ENCODE results near the gene CPNE4. TPM values are rescaled to one million over a fixed set of nuclear protein-coding genes. Genes with fewer than 3 reads are reported as not detected.
"Not testable (repeated sequence)": the region's sequence is repeated elsewhere in the genome, so short reads cannot be mapped to it uniquely, and the experiment has no call there.

The CPNE4 gene
- total RNA-seq, 1 donor from 2014 or later, result not detected

GRCh38 chr3:131898346-131898745 is 136.5 kb downstream of the CPNE4 start:
- H3K36me3 ChIP-seq (ENCODE audit: control insufficient read depth in 3 of 3, insufficient read depth in 3 of 3, low read length in 3 of 3), result no peaks in the 10 kb centered on the region
- H3K27ac ChIP-seq (ENCODE audit: low read depth, low read length), result no peak overlapping the region
- H3K27me3 ChIP-seq (ENCODE audit: control insufficient read depth in 3 of 3, insufficient read depth in 3 of 3, low read length in 3 of 3), result no peaks in the 10 kb centered on the region
- H3K4me1 ChIP-seq (ENCODE audit: control insufficient read depth in 3 of 3, insufficient read depth in 3 of 3, low read length in 3 of 3), result no peaks in the 10 kb centered on the region
- H3K9me3 ChIP-seq (ENCODE audit: control insufficient read depth in 3 of 3, low read length in 3 of 3), result no peaks in the 10 kb centered on the region
- no peak overlapping the region for H3K4me3 ChIP-seq (ENCODE audit: low read length in 3 of 3)
- no peak overlapping the region for H3K9ac ChIP-seq (ENCODE audit: low read depth in 1 of 3, low read length in 3 of 3)

GRCh38 chr3:131896285-131896684 is 138.5 kb downstream of the CPNE4 start:
- Histone ChIP-seq H3K27me3 (ENCODE audit: control insufficient read depth in 3 of 3, insufficient read depth in 3 of 3, low read length in 3 of 3) (no peaks in the 10 kb centered on the region), H3K4me3 (ENCODE audit: low read length in 3 of 3) (no peak overlapping the region), H3K9ac (ENCODE audit: low read depth in 1 of 3, low read length in 3 of 3) (no peak overlapping the region), H3K9me3 (ENCODE audit: control insufficient read depth in 3 of 3, low read length in 3 of 3) (no peaks in the 10 kb centered on the region), H3K27ac (ENCODE audit: low read depth, low read length) (no peak overlapping the region), H3K36me3 (ENCODE audit: control insufficient read depth in 3 of 3, insufficient read depth in 3 of 3, low read length in 3 of 3) (no peaks in the 10 kb centered on the region), H3K4me1 (ENCODE audit: control insufficient read depth in 3 of 3, insufficient read depth in 3 of 3, low read length in 3 of 3) (no peaks in the 10 kb centered on the region)

GRCh38 chr3:131895766-131896165 is 139.0 kb downstream of the CPNE4 start:
- H3K36me3 ChIP-seq (ENCODE audit: control insufficient read depth in 3 of 3, insufficient read depth in 3 of 3, low read length in 3 of 3), result no peaks in the 10 kb centered on the region
- H3K9me3 ChIP-seq (ENCODE audit: control insufficient read depth in 3 of 3, low read length in 3 of 3), result no peaks in the 10 kb centered on the region
- H3K27me3 ChIP-seq (ENCODE audit: control insufficient read depth in 3 of 3, insufficient read depth in 3 of 3, low read length in 3 of 3), result no peaks in the 10 kb centered on the region
- no peak overlapping the region for H3K4me3 ChIP-seq (ENCODE audit: low read length in 3 of 3)
- no peaks in the 10 kb centered on the region for H3K4me1 ChIP-seq (ENCODE audit: control insufficient read depth in 3 of 3, insufficient read depth in 3 of 3, low read length in 3 of 3)
- H3K27ac ChIP-seq (ENCODE audit: low read depth, low read length), result no peak overlapping the region
- no peak overlapping the region for H3K9ac ChIP-seq (ENCODE audit: low read depth in 1 of 3, low read length in 3 of 3)

- H3K36me3 ChIP-seq (ENCODE audit: control insufficient read depth in 3 of 3, insufficient read depth in 3 of 3, low read length in 3 of 3), result no peaks in the 10 kb centered on the region
- no peak overlapping the region for H3K4me3 ChIP-seq (ENCODE audit: low read length in 3 of 3)
- no peak overlapping the region for H3K9ac ChIP-seq (ENCODE audit: low read depth in 1 of 3, low read length in 3 of 3)
- no peaks in the 10 kb centered on the region for H3K4me1 ChIP-seq (ENCODE audit: control insufficient read depth in 3 of 3, insufficient read depth in 3 of 3, low read length in 3 of 3)
- H3K27me3 ChIP-seq (ENCODE audit: control insufficient read depth in 3 of 3, insufficient read depth in 3 of 3, low read length in 3 of 3), result no peaks in the 10 kb centered on the region
- H3K9me3 ChIP-seq (ENCODE audit: control insufficient read depth in 3 of 3, low read length in 3 of 3), result no peaks in the 10 kb centered on the region
- no peak overlapping the region for H3K27ac ChIP-seq (ENCODE audit: low read depth, low read length)
These were observed 142.5 kb downstream of the CPNE4 start for GRCh38 chr3:131892331-131892730.

- not testable (repeated sequence) for H3K27ac ChIP-seq (ENCODE audit: low read depth, low read length); H3K36me3 ChIP-seq (ENCODE audit: control insufficient read depth in 3 of 3, insufficient read depth in 3 of 3, low read length in 3 of 3); H3K27me3 ChIP-seq (ENCODE audit: control insufficient read depth in 3 of 3, insufficient read depth in 3 of 3, low read length in 3 of 3); H3K4me1 ChIP-seq (ENCODE audit: control insufficient read depth in 3 of 3, insufficient read depth in 3 of 3, low read length in 3 of 3); H3K9me3 ChIP-seq (ENCODE audit: control insufficient read depth in 3 of 3, low read length in 3 of 3); H3K9ac ChIP-seq (ENCODE audit: low read depth in 1 of 3, low read length in 3 of 3); H3K4me3 ChIP-seq (ENCODE audit: low read length in 3 of 3)
These were observed 148.9 kb downstream of the CPNE4 start for GRCh38 chr3:131885871-131886270.

GRCh38 chr3:131883711-131884407 is 151.0 kb downstream of the CPNE4 start:
- H3K36me3 ChIP-seq (ENCODE audit: control insufficient read depth in 3 of 3, insufficient read depth in 3 of 3, low read length in 3 of 3), result no peaks in the 10 kb centered on the region
- H3K4me1 ChIP-seq (ENCODE audit: control insufficient read depth in 3 of 3, insufficient read depth in 3 of 3, low read length in 3 of 3), result no peaks in the 10 kb centered on the region
- no peak overlapping the region for H3K4me3 ChIP-seq (ENCODE audit: low read length in 3 of 3)
- no peaks in the 10 kb centered on the region for H3K27me3 ChIP-seq (ENCODE audit: control insufficient read depth in 3 of 3, insufficient read depth in 3 of 3, low read length in 3 of 3)
- no peak overlapping the region for H3K9ac ChIP-seq (ENCODE audit: low read depth in 1 of 3, low read length in 3 of 3)
- H3K9me3 ChIP-seq (ENCODE audit: control insufficient read depth in 3 of 3, low read length in 3 of 3), result no peaks in the 10 kb centered on the region
- H3K27ac ChIP-seq (ENCODE audit: low read depth, low read length), result no peak overlapping the region

GRCh38 chr3:131883086-131883485 is 151.7 kb downstream of the CPNE4 start:
- Histone ChIP-seq H3K9me3 (ENCODE audit: control insufficient read depth in 3 of 3, low read length in 3 of 3) (no peaks in the 10 kb centered on the region), H3K27me3 (ENCODE audit: control insufficient read depth in 3 of 3, insufficient read depth in 3 of 3, low read length in 3 of 3) (no peaks in the 10 kb centered on the region), H3K27ac (ENCODE audit: low read depth, low read length) (no peak overlapping the region), H3K9ac (ENCODE audit: low read depth in 1 of 3, low read length in 3 of 3) (no peak overlapping the region), H3K36me3 (ENCODE audit: control insufficient read depth in 3 of 3, insufficient read depth in 3 of 3, low read length in 3 of 3) (no peaks in the 10 kb centered on the region), H3K4me3 (ENCODE audit: low read length in 3 of 3) (no peak overlapping the region), H3K4me1 (ENCODE audit: control insufficient read depth in 3 of 3, insufficient read depth in 3 of 3, low read length in 3 of 3) (no peaks in the 10 kb centered on the region)

DNA sequence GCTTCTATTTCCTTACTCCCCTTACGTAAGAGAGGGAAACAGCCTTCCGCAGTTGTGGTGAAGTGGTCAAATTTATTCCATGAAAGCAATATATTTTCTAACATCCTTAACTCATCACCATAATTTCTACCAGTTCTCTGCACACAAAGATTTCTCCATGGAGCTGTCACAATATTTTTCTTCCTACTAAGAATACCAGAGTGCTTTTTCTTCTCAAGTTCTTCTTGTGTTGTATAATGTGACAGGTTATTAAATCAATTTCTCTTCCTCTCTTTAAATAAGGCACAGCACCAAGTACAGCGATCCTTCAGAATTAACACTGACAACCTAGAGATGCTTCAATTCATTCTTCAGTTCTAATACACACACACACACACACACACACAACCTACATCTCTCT is 153.0 kb downstream of the CPNE4 start:
- H3K9me3 ChIP-seq (ENCODE audit: control insufficient read depth in 3 of 3, low read length in 3 of 3), result no peaks in the 10 kb centered on the region
- no peak overlapping the region for H3K27ac ChIP-seq (ENCODE audit: low read depth, low read length)
- no peak overlapping the region for H3K4me3 ChIP-seq (ENCODE audit: low read length in 3 of 3)
- H3K9ac ChIP-seq (ENCODE audit: low read depth in 1 of 3, low read length in 3 of 3), result no peak overlapping the region
- no peaks in the 10 kb centered on the region for H3K4me1 ChIP-seq (ENCODE audit: control insufficient read depth in 3 of 3, insufficient read depth in 3 of 3, low read length in 3 of 3)
- no peaks in the 10 kb centered on the region for H3K36me3 ChIP-seq (ENCODE audit: control insufficient read depth in 3 of 3, insufficient read depth in 3 of 3, low read length in 3 of 3)
- no peaks in the 10 kb centered on the region for H3K27me3 ChIP-seq (ENCODE audit: control insufficient read depth in 3 of 3, insufficient read depth in 3 of 3, low read length in 3 of 3)

GRCh38 chr3:131880948-131881347 is 153.9 kb downstream of the CPNE4 start:
- H3K4me3 ChIP-seq (ENCODE audit: low read length in 3 of 3), result no peak overlapping the region
- H3K27ac ChIP-seq (ENCODE audit: low read depth, low read length), result no peak overlapping the region
- no peak overlapping the region for H3K9ac ChIP-seq (ENCODE audit: low read depth in 1 of 3, low read length in 3 of 3)
- no peaks in the 10 kb centered on the region for H3K4me1 ChIP-seq (ENCODE audit: control insufficient read depth in 3 of 3, insufficient read depth in 3 of 3, low read length in 3 of 3)
- no peaks in the 10 kb centered on the region for H3K27me3 ChIP-seq (ENCODE audit: control insufficient read depth in 3 of 3, insufficient read depth in 3 of 3, low read length in 3 of 3)
- H3K9me3 ChIP-seq (ENCODE audit: control insufficient read depth in 3 of 3, low read length in 3 of 3), result no peaks in the 10 kb centered on the region
- no peaks in the 10 kb centered on the region for H3K36me3 ChIP-seq (ENCODE audit: control insufficient read depth in 3 of 3, insufficient read depth in 3 of 3, low read length in 3 of 3)

- Histone ChIP-seq H3K4me1 (ENCODE audit: control insufficient read depth in 3 of 3, insufficient read depth in 3 of 3, low read length in 3 of 3) (no peaks in the 10 kb centered on the region), H3K27ac (ENCODE audit: low read depth, low read length) (no peak overlapping the region), H3K27me3 (ENCODE audit: control insufficient read depth in 3 of 3, insufficient read depth in 3 of 3, low read length in 3 of 3) (no peaks in the 10 kb centered on the region), H3K9ac (ENCODE audit: low read depth in 1 of 3, low read length in 3 of 3) (no peak overlapping the region), H3K36me3 (ENCODE audit: control insufficient read depth in 3 of 3, insufficient read depth in 3 of 3, low read length in 3 of 3) (no peaks in the 10 kb centered on the region), H3K9me3 (ENCODE audit: control insufficient read depth in 3 of 3, low read length in 3 of 3) (no peaks in the 10 kb centered on the region), H3K4me3 (ENCODE audit: low read length in 3 of 3) (no peak overlapping the region)
These were observed 166.6 kb downstream of the CPNE4 start for GRCh38 chr3:131868203-131868602.

Data from skeletal muscle tissue (tissue), 4 donors.